SK-N-SH (cell line): Measurements from ENCODE around the gene PBLD. TPM values are rescaled to one million over a fixed set of nuclear protein-coding genes. Genes with fewer than 3 reads are reported as not detected.

Experiments used
- CTCF ChIA-PET: fragments of 300-600, 350-600 bp; formaldehyde crosslinking; extraction: SDS; loops from one replicate; lab custom pipeline; 2021; lab: Yijun Ruan, JAX
- POLR2A ChIA-PET: fragments of 350-600 bp; sonication (Branson Sonifier 250); formaldehyde crosslinking; extraction: SDS; loops from one replicate; lab custom pipeline; 2020; ENCODE audit warnings: antibody characterized with exemption, inconsistent platforms; lab: Yijun Ruan, JAX
- DNase-seq: peaks from one replicate; pipeline ENCODE4 v3.0.0; 2012
- H2AFZ ChIP-seq: fragments of 200-600 bp; sonication (generic); 2 replicates; pipeline ENCODE4 v1.8.1; 2016; ENCODE audit warnings: antibody characterized with exemption, mild to moderate bottlenecking, low read depth
- H3F3A ChIP-seq: fragments of 200-600 bp; sonication (generic); replicated peaks from 2 replicates; pipeline ENCODE3; 2016; ENCODE audit warnings: antibody characterized with exemption, mild to moderate bottlenecking; ENCODE audit not compliant: insufficient read depth
- H3K27ac ChIP-seq, 2 experiments: fragments of 200-500 bp in 1 of 2; fragments of 200-600 bp in 1 of 2; sonication (Bioruptor generic) in 1 of 2; sonication (generic), shearing (Covaris generic) in 1 of 2; 2 replicates each; pipeline versions ENCODE4 v1.5.1 to v1.6.1; 2014 to 2016; ENCODE audit warnings: low read depth in 2 of 2, inconsistent platforms in 1 of 2, low read length in 1 of 2, mild to moderate bottlenecking in 1 of 2, mixed read lengths in 1 of 2
- H3K27me3 ChIP-seq: fragments of 200-600 bp; sonication (generic), shearing (Covaris generic); 2 replicates; pipeline ENCODE4 v1.6.1; 2016; ENCODE audit warnings: mixed run types; ENCODE audit not compliant: insufficient read depth
- H3K36me3 ChIP-seq, 2 experiments: fragments of 200-500 bp in 1 of 2; fragments of 200-600 bp in 1 of 2; sonication (Bioruptor generic) in 1 of 2; sonication (generic) in 1 of 2; replicated peaks in 1 of 2; 2 replicates each; pipeline versions ENCODE3 to v1.5.1; 2014 to 2016; ENCODE audit warnings: low read length in 1 of 2, mild to moderate bottlenecking in 1 of 2; ENCODE audit not compliant: insufficient read depth in 2 of 2, control insufficient read depth in 1 of 2
- H3K4me1 ChIP-seq, 2 experiments: fragments of 200-500 bp in 1 of 2; fragments of 200-600 bp in 1 of 2; sonication (Bioruptor generic) in 1 of 2; sonication (generic), shearing (Covaris generic) in 1 of 2; 2 replicates each; pipeline versions ENCODE4 v1.5.1 to v1.6.1; 2014 to 2016; ENCODE audit warnings: low read depth in 1 of 2, low read length in 1 of 2, mixed run types in 1 of 2; ENCODE audit not compliant: insufficient read depth in 2 of 2, control insufficient read depth in 1 of 2
- H3K4me2 ChIP-seq: fragments of 200-600 bp; sonication (generic), shearing (Covaris generic); 2 replicates; pipeline ENCODE4 v1.6.1; 2017; ENCODE audit warnings: mixed run types
- H3K4me3 ChIP-seq, 2 experiments: fragments of 200-500 bp in 1 of 2; fragments of 200-600 bp in 1 of 2; sonication (Bioruptor generic) in 1 of 2; sonication (generic), shearing (Covaris generic) in 1 of 2; 2 replicates each; pipeline versions ENCODE4 v1.5.1 to v1.8.1; 2014 to 2016; ENCODE audit warnings: low read depth in 2 of 2, inconsistent platforms in 1 of 2, low read length in 1 of 2, mild to moderate bottlenecking in 1 of 2, mixed read lengths in 1 of 2, moderate library complexity in 1 of 2
- H3K79me2 ChIP-seq: fragments of 200-600 bp; sonication (generic); 2 replicates; pipeline ENCODE4 v1.8.1; 2017; ENCODE audit warnings: mild to moderate bottlenecking; ENCODE audit not compliant: insufficient read depth
- H3K9ac ChIP-seq: fragments of 200-600 bp; sonication (generic); 2 replicates; pipeline ENCODE4 v1.6.1; 2017; ENCODE audit warnings: mixed run types
- H3K9me2 ChIP-seq: fragments of 200-600 bp; sonication (generic); 2 replicates; pipeline ENCODE4 v1.6.1; 2017; ENCODE audit warnings: mixed run types
- H3K9me3 ChIP-seq: fragments of 200-600 bp; sonication (generic); 2 replicates; pipeline ENCODE4 v1.6.1; 2017; ENCODE audit warnings: mixed run types, mild to moderate bottlenecking, moderate library complexity
- H4K20me1 ChIP-seq: fragments of 200-600 bp; sonication (generic); 2 replicates; pipeline ENCODE4 v1.6.1; 2017; ENCODE audit warnings: mild to moderate bottlenecking, mixed run types; ENCODE audit not compliant: insufficient read depth
- CHD2 ChIP-seq: fragments of 150-350 bp; IDR thresholded peaks from 2 replicates; pipeline ENCODE4 v1.6.1; 2018; ENCODE audit warnings: low read length; ENCODE audit not compliant: partially characterized antibody
- CTCF ChIP-seq: fragments of 200-600 bp; sonication (generic); IDR thresholded peaks from 2 replicates; pipeline ENCODE4 v1.6.1; 2017; ENCODE audit warnings: antibody characterized with exemption, mild to moderate bottlenecking, moderate library complexity
- ELF1 ChIP-seq: IDR thresholded peaks from 2 replicates; pipeline ENCODE4 v1.4.0; 2012
- EP300 ChIP-seq, 2 experiments: IDR thresholded peaks; 2 replicates each; pipeline versions ENCODE4 v1.4.0 to v1.6.1; 2012; ENCODE audit warnings: borderline replicate concordance in 1 of 2, low read depth in 1 of 2, low read length in 1 of 2
- EZH2phosphoT487 ChIP-seq: fragments of 200-600 bp; sonication (generic); IDR thresholded peaks from 2 replicates; pipeline ENCODE4 v1.6.1; 2017; ENCODE audit warnings: low read depth, mixed run types, mild to moderate bottlenecking, antibody characterized with exemption, moderate library complexity, borderline replicate concordance
- FOSL2 ChIP-seq: IDR thresholded peaks from 2 replicates; pipeline ENCODE4 v1.4.0; 2012; ENCODE audit warnings: low read depth, mild to moderate bottlenecking, moderate library complexity, borderline replicate concordance
- FOXJ3 ChIP-seq: sonication (generic); formaldehyde crosslinking; IDR thresholded peaks from 2 replicates; pipeline ENCODE4 v1.5.1; 2020; ENCODE audit warnings: mild to moderate bottlenecking, missing genetic modification reagents
- FOXM1 ChIP-seq: IDR thresholded peaks from 2 replicates; pipeline ENCODE4 v1.4.0; 2012; ENCODE audit warnings: low read depth, mild to moderate bottlenecking
- GATA2 ChIP-seq: sonication (generic); formaldehyde crosslinking; IDR thresholded peaks from 2 replicates; pipeline ENCODE4 v1.5.0; 2020; ENCODE audit warnings: mild to moderate bottlenecking, missing genetic modification reagents
- IRF3 ChIP-seq: fragments of 150-350 bp; IDR thresholded peaks from 2 replicates; pipeline ENCODE4 v1.6.1; 2016; ENCODE audit warnings: mild to moderate bottlenecking, low read depth, low read length
- JUND ChIP-seq: IDR thresholded peaks from 2 replicates; pipeline ENCODE4 v1.4.0; 2012
- MAX ChIP-seq: IDR thresholded peaks from 2 replicates; pipeline ENCODE4 v1.4.0; 2012; ENCODE audit warnings: low read depth
- MXI1 ChIP-seq: IDR thresholded peaks from 2 replicates; pipeline ENCODE4 v1.6.1; 2012; ENCODE audit warnings: mild to moderate bottlenecking, low read depth, low read length, improper control_type of control experiment
- NFIC ChIP-seq: IDR thresholded peaks from 2 replicates; pipeline ENCODE4 v1.4.0; 2012; ENCODE audit warnings: borderline replicate concordance
- NRF1 ChIP-seq: IDR thresholded peaks from 2 replicates; pipeline ENCODE4 v1.6.1; 2012; ENCODE audit warnings: low read depth, mild to moderate bottlenecking, low read length
- PBX3 ChIP-seq: IDR thresholded peaks from 2 replicates; pipeline ENCODE4; 2012
- POLR2AphosphoS5 ChIP-seq: IDR thresholded peaks from 2 replicates; pipeline ENCODE4 v1.6.1; 2012; ENCODE audit warnings: low read depth, low read length
- RAD21 ChIP-seq: IDR thresholded peaks from 2 replicates; pipeline ENCODE4 v1.6.1; 2012; ENCODE audit warnings: mild to moderate bottlenecking, low read length
- RCOR1 ChIP-seq: fragments of 150-350 bp; IDR thresholded peaks from 2 replicates; pipeline ENCODE4 v1.6.1; 2017; ENCODE audit warnings: antibody characterized with exemption, low read length
- RXRA ChIP-seq: IDR thresholded peaks from 2 replicates; pipeline ENCODE4 v1.4.0; 2012; ENCODE audit warnings: low read depth, mild to moderate bottlenecking, borderline replicate concordance
- SIN3A ChIP-seq: IDR thresholded peaks from 2 replicates; pipeline ENCODE4 v1.6.1; 2012; ENCODE audit warnings: low read depth, mild to moderate bottlenecking, low read length, moderate library complexity, borderline replicate concordance
- SMC3 ChIP-seq: IDR thresholded peaks from 2 replicates; pipeline ENCODE4 v1.6.1; 2012; ENCODE audit warnings: low read depth, low read length, improper control_type of control experiment
- TAF1 ChIP-seq: IDR thresholded peaks from 2 replicates; pipeline ENCODE4 v1.6.1; 2012; ENCODE audit warnings: low read depth, mild to moderate bottlenecking, low read length, moderate library complexity, borderline replicate concordance
- TEAD4 ChIP-seq: IDR thresholded peaks from 2 replicates; pipeline ENCODE4 v1.4.0; 2012; ENCODE audit warnings: mild to moderate bottlenecking, borderline replicate concordance; ENCODE audit not compliant: insufficient read depth
- USF2 ChIP-seq: fragments of 150-350 bp; IDR thresholded peaks from 2 replicates; pipeline ENCODE4 v1.6.1; 2017; ENCODE audit warnings: antibody characterized with exemption, low read length, low read depth, borderline replicate concordance
- YY1 ChIP-seq: IDR thresholded peaks from 2 replicates; pipeline ENCODE4 v1.4.0; 2012; ENCODE audit warnings: low read depth, mild to moderate bottlenecking
- WGBS: methylation state at CpG from one replicate; pipeline ENCODE4 v1.1.6; 2017; ENCODE audit warnings: low lambda C conversion rate; 5-methylcytosine and 5-hydroxymethylcytosine counted together
- polyA plus RNA-seq, 3 experiments: library from polyadenylated mRNA; depleted of rRNA; stranded (reverse); fragments of >200 nt; gene quantifications; 2 replicates each; pipeline ENCODE4 v1.2.3, GENCODE V29; 2012

PBLD gene
- polyA plus RNA-seq, 1 of the 3 experiments (the other 2 are of a cell fraction) = 0.94 TPM

- CTCF ChIA-PET = interaction anchor here (0.5 to 3.2 kb wide), 11 partner anchors 10 to 566 kb away, joined by 3 to 26 read pairs (median 3); no protein-coding TSS in a partner anchor
- H4K20me1 ChIP-seq = peaks cover 39% of the 10 kb centered on the region
- H3K9ac ChIP-seq = peak within 1 kb of the TSS; percentile 99
- peak; percentile 21; the same call in 1 of the 2 replicates for TF ChIP-seq PBX3
- no peak for TF ChIP-seq SMC3
- TF ChIP-seq JUND = no peak
- peak; percentile 97 for TF ChIP-seq MAX
- TF ChIP-seq SIN3A = peak; percentile 94
- TF ChIP-seq FOXJ3 (CRISPR knock-in tag) = no peak
- TF ChIP-seq GATA2 = no peak
- peak; percentile 24 for TF ChIP-seq YY1
- no peak for TF ChIP-seq IRF3
- no peak for TF ChIP-seq FOXM1
- TF ChIP-seq EP300 (IDR thresholded peaks at IDR 0.05; ENCODE audit: borderline replicate concordance in 1 of 2, low read depth in 1 of 2, low read length in 1 of 2) = 0 out of 4 replicates have a peak, but pooled peaks of 1 of the 2 experiments have one; percentile 3
- peak; percentile 87 for TF ChIP-seq NRF1
- TF ChIP-seq ELF1 = no peak
- TF ChIP-seq CTCF = 0 out of 2 replicates have a peak, but pooled peaks have one; percentile 14
- TF ChIP-seq RCOR1 = peak; percentile 28
- no peak for TF ChIP-seq USF2
- no peak for TF ChIP-seq TEAD4
- peak; percentile 78 for TF ChIP-seq NFIC
- TF ChIP-seq MXI1 = peak; percentile 84
- TF ChIP-seq EZH2phosphoT487 = no peak
- no peak for TF ChIP-seq RXRA
- TF ChIP-seq FOSL2 = no peak
- TF ChIP-seq RAD21 = no peak
- TF ChIP-seq TAF1 = peak; percentile 100
- peak; percentile 99 for TF ChIP-seq POLR2AphosphoS5
- TF ChIP-seq CHD2 = peak; percentile 100
Measured at GRCh38 chr10:68331455-68332258, 1.1 kb downstream of the PBLD start, which contains the start of gene HNRNPH3. HNRNPH3 (plus strand) TSS chr10:68332064; CDS start chr10:68337222, 5,158 bp downstream.

More at GRCh38 chr10:68331455-68332258, 1.1 kb downstream of the PBLD start, which contains the start of gene HNRNPH3:
- WGBS = 1% methylated on average over 47 of the region's 73 CpGs
- Histone ChIP-seq H3K9me2 (no peaks in the 10 kb centered on the region), H3K4me3 (peak within 1 kb of the TSS; percentile 85 to 91), H3K79me2 (peaks cover 57% of the 10 kb centered on the region), H3K27ac (peak within 1 kb of the TSS; percentile 95 to 98), H3K4me1 (peaks cover 27 to 35% of the 10 kb centered on the region in 2 experiments), H2AFZ (peak within 1 kb of the TSS; percentile 58), H3K9me3 (no peaks in the 10 kb centered on the region), H3K27me3 (no peaks in the 10 kb centered on the region), H3F3A (peaks cover 40% of the 10 kb centered on the region), H3K4me2 (peak within 1 kb of the TSS; percentile 76), H3K36me3 (peaks cover 11 to 13% of the 10 kb centered on the region in 2 experiments)
- peak; percentile 95 for DNase-seq
- POLR2A ChIA-PET = interaction anchor here (0.7 to 1.4 kb wide), 12 partner anchors 9 to 448 kb away, joined by 3 to 11 read pairs (median 4); partner anchors contain the start of genes RUFY2 and SIRT1
